Vagina (tissue), 2 donors: ENCODE results near the gene CXXC4.

Experiments
- CTCF ChIP-seq, 3 experiments: fragments of 450-650 bp in 2 of 3; fragments of 200-600 bp in 1 of 3; sonication (generic) in 1 of 3; IDR thresholded peaks; one replicate each; pipeline ENCODE4 v1.5.1; 2017 to 2019; ENCODE audit warnings: antibody characterized with exemption in 3 of 3, mild to moderate bottlenecking in 2 of 3, moderate library complexity in 2 of 3
- POLR2A ChIP-seq, 2 donors: fragments of 450-650 bp; IDR thresholded peaks; one replicate each; pipeline ENCODE4 v1.6.1; 2017; ENCODE audit warnings: antibody characterized with exemption in 2 of 2, mild to moderate bottlenecking in 2 of 2, moderate library complexity in 2 of 2

GRCh38 chr4:104449537-104449936 lies 45.2 kb downstream of the CXXC4 start:
- TF ChIP-seq CTCF (IDR thresholded peaks at IDR 0.05) (no peak), POLR2A (IDR thresholded peaks at IDR 0.05) (no peak)
